Adipocyte (in vitro differentiated cells): ENCODE results near the gene IPO11.
A peak's percentile ranks its signal among the peaks of the same experiment; 100 is the strongest.

Source experiments
- DNase-seq: peaks from one replicate; pipeline ENCODE4 v3.0.0-alpha.2; 2015; ENCODE audit warnings: low read depth
- H3K27me3 ChIP-seq: replicated peaks from 2 replicates; pipeline ENCODE4 v1.7.0; 2013; ENCODE audit warnings: mild to moderate bottlenecking, low read length, moderate library complexity; ENCODE audit not compliant: control insufficient read depth, insufficient read depth
- H3K36me3 ChIP-seq: 2 replicates; pipeline ENCODE4 v1.7.0; 2013; ENCODE audit warnings: low read length, mild to moderate bottlenecking, moderate library complexity; ENCODE audit not compliant: control insufficient read depth, insufficient read depth, severe bottlenecking
- H3K4me1 ChIP-seq: 2 replicates; pipeline ENCODE4 v1.7.0; 2013; ENCODE audit warnings: mild to moderate bottlenecking, low read length, moderate library complexity; ENCODE audit not compliant: control insufficient read depth, insufficient read depth
- H3K4me3 ChIP-seq: 2 replicates; pipeline ENCODE4 v1.7.0; 2013; ENCODE audit warnings: mild to moderate bottlenecking, low read length, moderate library complexity
- H3K9ac ChIP-seq: 2 replicates; pipeline ENCODE4 v1.7.0; 2013; ENCODE audit warnings: mild to moderate bottlenecking, low read length, moderate library complexity
- H3K9me3 ChIP-seq: 2 replicates; pipeline ENCODE4 v1.7.0; 2013; ENCODE audit warnings: mild to moderate bottlenecking, low read length, moderate library complexity; ENCODE audit not compliant: control insufficient read depth

Gene IPO11

DNA sequence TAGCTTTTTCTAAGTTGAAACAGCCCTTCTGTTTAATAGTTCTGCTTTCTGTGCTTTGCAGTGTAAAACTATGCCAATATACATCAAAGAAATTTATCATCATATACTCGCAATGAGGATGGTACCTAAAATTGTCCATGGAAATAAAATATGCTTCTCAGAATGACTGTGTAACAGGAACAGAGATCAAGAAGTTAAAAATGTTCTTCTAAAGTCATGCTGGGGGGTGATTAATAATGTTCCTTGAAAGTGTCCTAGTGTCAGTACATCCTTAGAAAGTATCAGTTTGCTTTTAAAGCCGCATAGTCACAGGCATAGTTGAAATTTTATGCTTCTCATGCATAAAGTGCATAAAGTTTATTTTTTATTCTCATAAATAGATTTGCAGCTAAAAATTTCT is 162.0 kb downstream of the IPO11 start:
- H3K9ac ChIP-seq, result no peak overlapping the region
- H3K36me3 ChIP-seq, result peaks cover 2% of the 10 kb centered on the region
- no peak for DNase-seq
- H3K4me1 ChIP-seq, result no peaks in the 10 kb centered on the region
- H3K9me3 ChIP-seq, result no peaks in the 10 kb centered on the region
- no peaks in the 10 kb centered on the region for H3K27me3 ChIP-seq
- H3K4me3 ChIP-seq, result no peak overlapping the region

DNA sequence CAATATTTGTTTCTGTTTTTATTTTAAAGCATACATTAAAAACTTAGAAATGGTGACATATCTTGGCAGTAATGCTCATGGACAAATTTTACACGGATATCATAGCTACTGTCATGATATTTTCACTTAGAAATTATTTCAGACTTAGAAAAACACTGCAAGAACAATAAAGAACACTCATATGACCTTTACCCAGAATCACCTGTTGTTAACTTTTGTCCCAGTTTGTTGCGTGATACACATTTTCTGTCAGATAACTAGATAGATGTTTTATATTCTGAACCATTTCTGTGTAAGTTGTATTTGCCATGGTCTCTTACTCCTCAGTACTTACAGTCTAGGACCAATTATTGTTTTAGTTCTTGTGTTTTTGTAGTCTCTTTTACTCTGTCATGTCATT is 162.5 kb downstream of the IPO11 start:
- H3K4me1 ChIP-seq, result no peaks in the 10 kb centered on the region
- no peak for DNase-seq
- peaks cover 2% of the 10 kb centered on the region for H3K36me3 ChIP-seq
- H3K27me3 ChIP-seq, result no peaks in the 10 kb centered on the region
- H3K9ac ChIP-seq, result no peak overlapping the region
- no peaks in the 10 kb centered on the region for H3K9me3 ChIP-seq
- H3K4me3 ChIP-seq, result no peak overlapping the region

DNA sequence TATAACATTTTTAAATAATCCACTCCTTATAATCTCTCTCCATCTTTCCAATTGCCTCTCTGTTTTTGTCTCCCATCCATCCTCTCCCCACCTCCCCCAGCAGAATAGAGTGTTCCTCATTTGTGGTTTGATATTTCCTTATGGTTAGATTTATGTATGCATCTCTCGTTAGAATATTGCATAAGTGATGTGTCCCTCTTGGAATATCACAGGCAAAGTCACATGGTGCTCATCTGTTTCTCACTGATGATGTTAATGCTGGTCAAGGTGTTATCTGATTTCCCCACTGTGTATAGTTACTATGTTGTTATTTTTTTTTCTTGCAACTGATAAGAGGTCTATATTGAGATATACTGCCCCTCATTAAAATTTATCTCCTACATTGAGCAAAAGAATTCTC is 162.9 kb downstream of the IPO11 start:
- Histone ChIP-seq H3K9me3 (no peaks in the 10 kb centered on the region), H3K27me3 (no peaks in the 10 kb centered on the region), H3K9ac (no peak overlapping the region), H3K4me1 (no peaks in the 10 kb centered on the region), H3K36me3 (peaks cover 6% of the 10 kb centered on the region), H3K4me3 (no peak overlapping the region)
- DNase-seq, result no peak

DNA sequence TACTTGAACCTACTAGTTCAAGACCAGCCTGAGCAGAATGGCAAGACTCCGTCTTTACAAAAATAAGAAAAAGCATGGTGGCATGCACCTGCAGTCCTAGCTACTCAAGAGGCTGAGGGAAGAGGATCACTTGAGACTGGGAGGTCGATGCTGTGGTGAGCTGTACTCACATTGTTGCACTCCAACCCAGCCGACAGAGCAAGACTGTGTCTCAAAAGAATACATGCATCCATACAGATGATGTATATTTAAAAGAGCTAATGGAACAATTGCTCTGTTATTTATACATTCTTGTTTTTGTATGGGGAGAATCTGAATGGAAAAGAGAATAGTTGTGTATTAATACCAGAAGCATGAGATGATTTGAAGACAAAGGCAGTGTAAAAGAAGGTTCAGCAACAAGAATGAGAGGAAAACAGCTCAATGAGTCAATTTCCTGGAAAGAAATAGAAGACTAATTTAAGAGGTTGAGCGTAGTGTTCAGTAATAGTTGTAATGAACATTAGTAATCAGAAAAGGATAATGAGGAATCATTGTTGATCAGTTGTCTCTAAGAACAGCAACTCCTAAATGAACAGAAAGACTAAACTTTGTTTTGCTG is 164.1 kb downstream of the IPO11 start:
- H3K9ac ChIP-seq, result no peak overlapping the region
- no peak for DNase-seq
- H3K36me3 ChIP-seq, result peaks cover 11% of the 10 kb centered on the region
- no peaks in the 10 kb centered on the region for H3K9me3 ChIP-seq
- H3K4me3 ChIP-seq, result no peak overlapping the region
- H3K4me1 ChIP-seq, result no peaks in the 10 kb centered on the region
- H3K27me3 ChIP-seq, result no peaks in the 10 kb centered on the region

DNA sequence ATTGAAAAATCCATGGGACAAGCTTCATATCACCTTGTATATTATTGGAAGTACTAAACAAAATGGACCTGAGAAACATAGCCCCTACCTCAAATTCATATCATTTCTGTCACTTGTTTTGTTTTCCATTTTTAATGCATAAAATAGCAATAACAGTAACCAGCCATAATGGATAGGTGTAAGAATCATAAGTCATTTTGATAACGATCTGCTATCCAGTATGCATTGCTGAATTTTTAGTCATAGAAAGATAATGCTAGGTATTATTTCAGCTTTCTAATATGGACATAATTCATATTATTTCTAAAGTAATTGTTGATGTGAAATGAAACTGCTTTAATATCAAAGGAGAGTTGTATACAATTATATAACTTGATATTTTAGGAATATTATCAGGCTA is 164.9 kb downstream of the IPO11 start:
- no peaks in the 10 kb centered on the region for H3K4me1 ChIP-seq
- H3K36me3 ChIP-seq, result peaks cover 11% of the 10 kb centered on the region
- no peaks in the 10 kb centered on the region for H3K9me3 ChIP-seq
- H3K9ac ChIP-seq, result no peak overlapping the region
- DNase-seq, result no peak
- H3K4me3 ChIP-seq, result no peak overlapping the region
- H3K27me3 ChIP-seq, result no peaks in the 10 kb centered on the region

DNA sequence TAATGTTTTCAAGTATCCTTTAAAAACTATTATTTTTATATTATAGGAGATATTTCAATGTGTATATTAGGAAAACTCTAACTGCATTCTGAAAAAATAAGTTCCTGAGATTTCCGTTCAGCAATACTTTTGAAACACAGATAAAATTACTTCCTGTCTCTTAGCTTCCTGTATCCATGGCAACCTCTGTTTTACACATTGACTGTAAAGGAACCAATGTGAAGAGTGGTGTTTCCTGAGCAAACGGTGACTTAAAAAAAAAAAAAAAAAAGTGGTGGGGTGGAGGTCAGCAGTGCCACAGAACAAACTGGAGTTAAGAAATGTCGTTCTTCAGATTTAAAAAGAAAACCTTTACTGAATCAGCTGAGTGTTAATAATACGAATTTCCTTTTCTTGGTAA is 166.0 kb downstream of the IPO11 start, which contains the start of gene LRRC70:
Gene LRRC70, plus strand, starts transcription at position 280 of the 400 bp plus-strand sequence. CDS start 620 bp downstream, outside the sequence.
- Histone ChIP-seq H3K4me3 (no peak within 1 kb of the TSS), H3K36me3 (peaks cover 11% of the 10 kb centered on the region), H3K9ac (no peak within 1 kb of the TSS), H3K9me3 (no peaks in the 10 kb centered on the region), H3K27me3 (no peaks in the 10 kb centered on the region), H3K4me1 (no peaks in the 10 kb centered on the region)
- peak; percentile 6 for DNase-seq

DNA sequence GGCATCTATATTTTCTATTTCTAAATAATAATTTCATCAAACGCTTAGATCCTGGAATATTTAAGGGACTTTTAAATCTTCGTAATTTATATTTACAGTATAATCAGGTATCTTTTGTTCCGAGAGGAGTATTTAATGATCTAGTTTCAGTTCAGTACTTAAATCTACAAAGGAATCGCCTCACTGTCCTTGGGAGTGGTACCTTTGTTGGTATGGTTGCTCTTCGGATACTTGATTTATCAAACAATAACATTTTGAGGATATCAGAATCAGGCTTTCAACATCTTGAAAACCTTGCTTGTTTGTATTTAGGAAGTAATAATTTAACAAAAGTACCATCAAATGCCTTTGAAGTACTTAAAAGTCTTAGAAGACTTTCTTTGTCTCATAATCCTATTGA is 167.2 kb downstream of the IPO11 start:
- Histone ChIP-seq H3K27me3 (no peaks in the 10 kb centered on the region), H3K9ac (no peak overlapping the region), H3K4me1 (no peaks in the 10 kb centered on the region), H3K36me3 (peaks cover 11% of the 10 kb centered on the region), H3K4me3 (no peak overlapping the region), H3K9me3 (no peaks in the 10 kb centered on the region)
- DNase-seq, result no peak

DNA sequence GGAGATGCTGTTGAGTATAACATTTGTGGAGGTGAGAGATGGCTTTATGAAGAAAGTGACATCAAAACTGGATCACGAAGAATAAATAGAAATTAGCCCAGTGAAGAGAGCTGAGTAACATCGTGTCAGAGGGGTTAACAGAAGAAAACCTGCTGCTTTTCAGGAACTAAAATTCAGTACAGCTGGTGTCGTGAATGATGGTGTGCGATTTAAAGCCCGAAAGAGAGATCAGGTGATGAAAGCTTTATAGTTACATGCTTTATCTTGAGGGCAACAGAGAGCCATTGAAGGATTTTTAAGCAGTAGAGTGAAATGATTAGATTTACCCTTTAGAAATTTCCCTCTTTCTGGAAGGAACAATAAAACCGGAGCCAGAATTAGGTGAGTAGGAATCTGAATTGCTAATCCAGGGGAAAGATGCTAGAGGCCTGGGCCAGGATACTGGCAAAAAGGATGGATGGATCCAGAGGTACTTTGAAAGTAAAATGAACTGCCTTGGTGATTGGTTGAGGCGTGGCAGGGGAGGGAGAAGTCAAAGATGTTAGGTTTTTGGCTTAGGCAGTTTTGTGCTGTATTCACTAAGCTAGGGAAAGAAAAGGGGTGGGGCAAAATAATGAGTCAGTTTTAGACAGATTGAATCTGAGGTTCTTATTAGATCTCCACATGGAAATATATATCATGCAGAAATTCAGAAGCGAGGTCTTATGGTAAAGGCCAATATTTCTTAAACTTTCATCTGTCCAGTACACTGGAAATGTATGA is 169.5 kb downstream of the IPO11 start:
- Histone ChIP-seq H3K27me3 (no peaks in the 10 kb centered on the region), H3K4me3 (no peak overlapping the region), H3K9me3 (no peaks in the 10 kb centered on the region)

DNA sequence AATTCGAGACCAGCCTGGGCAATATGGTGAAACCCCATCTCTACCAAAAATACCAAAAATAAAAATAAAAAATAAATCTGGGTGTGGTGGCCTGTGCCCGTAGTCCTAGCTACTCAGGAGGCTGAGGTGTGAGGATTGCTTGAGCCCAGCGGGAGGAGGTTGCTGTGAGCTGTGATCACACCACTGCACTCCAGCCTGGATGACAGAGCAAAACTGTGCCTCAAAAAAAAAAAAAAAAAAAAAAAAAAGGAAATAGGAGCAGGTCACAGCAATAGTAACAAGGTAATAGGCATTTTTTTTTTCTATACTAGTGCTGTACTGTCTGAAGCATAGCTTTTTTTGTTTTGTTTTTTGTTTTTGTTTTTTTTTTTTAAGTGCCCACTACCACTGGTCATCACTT is 171.8 kb downstream of the IPO11 start:
- no peaks in the 10 kb centered on the region for H3K27me3 ChIP-seq
- H3K4me3 ChIP-seq, result no peak overlapping the region
- H3K4me1 ChIP-seq, result peaks cover 20% of the 10 kb centered on the region
- no peaks in the 10 kb centered on the region for H3K9me3 ChIP-seq
- no peak for DNase-seq
- no peak overlapping the region for H3K9ac ChIP-seq
- peaks cover 9% of the 10 kb centered on the region for H3K36me3 ChIP-seq

More for the DNA sequence above, 169.5 kb downstream of the IPO11 start:
- Histone ChIP-seq H3K36me3 (peaks cover 9% of the 10 kb centered on the region), H3K9ac (no peak overlapping the region), H3K4me1 (peaks cover 5% of the 10 kb centered on the region)
- DNase-seq, result no peak

DNA sequence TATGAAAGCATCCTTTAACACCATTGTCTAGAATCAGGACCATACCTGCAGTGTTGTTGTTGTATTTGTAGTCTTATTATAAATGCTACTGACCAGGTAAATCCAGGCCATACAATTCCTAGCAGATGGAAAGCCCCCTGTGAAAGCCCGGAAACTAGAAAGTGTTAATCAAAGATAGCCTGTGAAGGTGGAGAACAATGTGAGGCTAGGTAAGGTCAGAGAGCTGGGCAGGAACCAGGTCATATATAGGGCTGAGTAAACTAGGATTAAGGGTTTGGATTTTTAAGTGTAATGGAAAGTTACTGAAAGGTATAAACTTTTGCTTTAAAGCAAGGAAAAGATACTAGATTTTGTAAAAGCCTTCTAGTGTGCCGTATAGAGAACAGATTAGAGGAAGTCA is 172.7 kb downstream of the IPO11 start:
- no peak for DNase-seq
- no peak overlapping the region for H3K4me3 ChIP-seq
- peaks cover 7% of the 10 kb centered on the region for H3K36me3 ChIP-seq
- peaks cover 20% of the 10 kb centered on the region for H3K4me1 ChIP-seq
- H3K9me3 ChIP-seq, result no peaks in the 10 kb centered on the region
- H3K27me3 ChIP-seq, result no peaks in the 10 kb centered on the region
- H3K9ac ChIP-seq, result no peak overlapping the region

DNA sequence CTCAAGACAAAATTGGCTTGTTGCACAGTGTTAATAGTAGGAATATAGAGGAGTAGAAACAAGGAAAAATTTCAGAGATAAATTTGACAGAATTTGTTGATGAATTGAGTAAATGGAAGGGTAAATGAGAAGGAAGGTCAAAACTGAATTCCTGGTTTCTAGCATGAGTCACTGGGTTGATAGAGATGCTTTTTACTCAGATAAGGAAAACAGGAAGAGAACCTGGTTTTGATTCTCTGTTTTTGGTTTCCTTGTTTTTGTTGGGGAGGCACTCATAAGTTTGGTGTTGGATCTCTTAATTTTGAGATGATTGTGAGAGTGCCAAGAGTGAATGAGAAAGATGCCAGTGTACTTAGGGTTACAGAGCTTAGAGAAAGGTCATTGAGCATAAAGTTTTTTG is 173.2 kb downstream of the IPO11 start:
- Histone ChIP-seq H3K4me1 (peaks cover 20% of the 10 kb centered on the region), H3K9me3 (no peaks in the 10 kb centered on the region), H3K9ac (no peak overlapping the region), H3K27me3 (no peaks in the 10 kb centered on the region), H3K36me3 (peaks cover 2% of the 10 kb centered on the region), H3K4me3 (no peak overlapping the region)
- DNase-seq, result peak; percentile 12
